Muscle of leg (tissue), 11 donors: Measurements from ENCODE around the gene CYP2W1. TPM values are rescaled to one million over a fixed set of nuclear protein-coding genes. Genes with fewer than 3 reads are reported as not detected.
"Not testable (repeated sequence)": the region's sequence is repeated elsewhere in the genome, so short reads cannot be mapped to it uniquely, and the experiment has no call there.

Experiments
- DNase-seq: peaks from one replicate; pipeline ENCODE4 v3.0.0; 2013
- H3K27ac ChIP-seq: one replicate; pipeline ENCODE4 v1.5.1; 2013; ENCODE audit warnings: mild to moderate bottlenecking, low read length, control low read depth
- H3K27me3 ChIP-seq: one replicate; pipeline ENCODE4 v1.6.1; 2013; ENCODE audit warnings: low read length; ENCODE audit not compliant: control insufficient read depth, insufficient read depth
- H3K36me3 ChIP-seq: one replicate; pipeline ENCODE4 v1.6.1; 2013; ENCODE audit warnings: low read length; ENCODE audit not compliant: control insufficient read depth, insufficient read depth
- H3K4me1 ChIP-seq: one replicate; pipeline ENCODE4 v1.6.1; 2013; ENCODE audit warnings: low read length; ENCODE audit not compliant: control insufficient read depth, insufficient read depth
- H3K4me3 ChIP-seq: one replicate; pipeline ENCODE4 v1.5.1; 2013; ENCODE audit warnings: low read length, control low read depth
- H3K9me3 ChIP-seq: replicated peaks from 2 replicates; pipeline ENCODE4 v1.6.1; 2013; ENCODE audit warnings: low read depth, low read length; ENCODE audit not compliant: control insufficient read depth
- WGBS: methylation state at CpG from one replicate; pipeline ENCODE4 v1.1.5; 2013; ENCODE audit warnings: missing lambda C conversion rate; ENCODE audit not compliant: insufficient coverage; 5-methylcytosine and 5-hydroxymethylcytosine counted together
- polyA plus RNA-seq, 8 donors: library from polyadenylated mRNA; unstranded; fragments of 120-200 nt; gene quantifications; one replicate each; pipeline versions ENCODE4 v1.2.1 to v1.2.3, GENCODE V29; 2013; ENCODE audit warnings: inconsistent platforms in 1 of 8, low replicate concordance in 1 of 8; ENCODE audit not compliant: insufficient read length in 8 of 8, insufficient read depth in 1 of 8
- total RNA-seq: library from RNA; stranded (reverse); fragments of 120-200 nt; gene quantifications from one replicate; pipeline ENCODE4 v1.2.4, GENCODE V29; 2013

CYP2W1 gene
- total and polyA plus RNA-seq, 9 donors = 0.62 to 26.3 (median 0.84) TPM

GRCh38 chr7:952548-953441 lies 30.2 kb upstream of the CYP2W1 start:
- no peaks in the 10 kb centered on the region for H3K36me3 ChIP-seq
- H3K27ac ChIP-seq = no peak overlapping the region
- H3K4me3 ChIP-seq = no peak overlapping the region
- 71% methylated on average over 11 of the region's 20 CpGs for WGBS
- no peaks in the 10 kb centered on the region for H3K9me3 ChIP-seq
- DNase-seq = no peak
- peaks cover 14% of the 10 kb centered on the region for H3K4me1 ChIP-seq
- peaks cover 37% of the 10 kb centered on the region for H3K27me3 ChIP-seq

- no peaks in the 10 kb centered on the region for H3K9me3 ChIP-seq
- WGBS = under 1% methylated on average over 64 of the region's 78 CpGs
- peaks cover 14% of the 10 kb centered on the region for H3K4me1 ChIP-seq
- peaks cover 37% of the 10 kb centered on the region for H3K27me3 ChIP-seq
- H3K36me3 ChIP-seq = no peaks in the 10 kb centered on the region
- H3K27ac ChIP-seq = no peak overlapping the region
- DNase-seq = peak; percentile 53
- H3K4me3 ChIP-seq = peak overlapping the region; percentile 17
These were observed 29.2 kb upstream of the CYP2W1 start for GRCh38 chr7:953547-954327.

DNA sequence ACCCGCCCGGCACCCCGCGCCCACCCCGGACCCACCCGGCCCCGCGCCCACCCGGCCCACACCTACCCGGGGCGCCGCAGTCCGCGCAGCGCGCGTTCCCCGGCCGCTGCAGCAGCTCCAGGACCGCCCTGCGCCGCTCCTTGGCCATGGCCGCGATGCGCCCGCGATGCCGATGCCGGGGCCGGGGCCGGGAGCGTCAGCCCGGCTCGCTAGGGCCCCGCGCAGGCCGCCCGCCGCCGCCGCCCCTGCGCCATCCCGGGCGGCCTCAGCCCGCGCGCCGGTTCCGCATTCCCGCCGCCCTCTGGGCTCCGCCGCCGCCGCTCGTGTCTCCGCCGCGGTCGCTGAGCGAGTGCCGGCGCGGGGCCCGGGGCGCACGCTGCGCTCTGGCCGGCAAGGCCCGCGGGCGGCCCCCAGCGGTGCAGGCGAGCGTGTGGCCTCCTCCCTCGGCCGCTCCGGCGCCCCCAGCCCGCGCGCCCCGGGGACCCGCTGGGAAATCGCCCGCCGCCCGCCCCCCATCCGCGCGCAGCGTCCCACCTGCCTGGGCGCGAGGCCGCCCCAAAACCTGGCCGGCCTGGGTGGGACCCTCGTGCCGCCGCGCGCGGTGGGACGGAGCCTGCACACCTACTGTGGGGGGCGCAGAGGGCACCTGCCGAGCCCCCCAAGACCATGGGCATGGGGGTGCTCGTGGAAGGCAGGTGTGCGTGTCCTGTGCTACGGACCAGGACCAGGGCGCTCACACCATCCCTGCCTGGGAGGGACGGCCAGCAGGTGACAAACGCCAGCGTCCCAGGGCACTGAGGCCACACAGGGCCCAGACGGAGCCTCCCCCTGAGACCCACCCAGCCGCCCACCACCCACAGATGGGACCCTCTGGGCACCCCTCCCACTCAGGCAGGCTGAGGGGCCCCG lies 28.4 kb upstream of the CYP2W1 start, which contains the start of gene ADAP1:
Gene ADAP1 (minus strand): TSS at position 351 of the 909 bp plus-strand sequence. CDS start 203 bp downstream, at position 148.
- Histone ChIP-seq H3K27ac (no peak within 1 kb of the TSS), H3K4me3 (peak within 1 kb of the TSS; percentile 17)

GRCh38 chr7:956031-956430 lies 26.9 kb upstream of the CYP2W1 start:
- DNase-seq = no peak
- Histone ChIP-seq H3K9me3 (no peaks in the 10 kb centered on the region), H3K27me3 (peaks cover 44% of the 10 kb centered on the region), H3K4me1 (peaks cover 14% of the 10 kb centered on the region), H3K36me3 (no peaks in the 10 kb centered on the region), H3K4me3 (no peak overlapping the region), H3K27ac (no peak overlapping the region)
- 72% methylated on average over 5 of the region's 10 CpGs for WGBS

More for the DNA sequence above, 28.4 kb upstream of the CYP2W1 start, which contains the start of gene ADAP1:
- peak; percentile 68 for DNase-seq
- WGBS = 8% methylated on average over 104 of the region's 115 CpGs
- no peaks in the 10 kb centered on the region for H3K36me3 ChIP-seq
- H3K9me3 ChIP-seq = no peaks in the 10 kb centered on the region
- peaks cover 14% of the 10 kb centered on the region for H3K4me1 ChIP-seq
- peaks cover 39% of the 10 kb centered on the region for H3K27me3 ChIP-seq

GRCh38 chr7:957418-958220 lies 25.4 kb upstream of the CYP2W1 start:
- peaks cover 41% of the 10 kb centered on the region for H3K27me3 ChIP-seq
- WGBS = 49% methylated on average over 25 of the region's 32 CpGs
- peak; percentile 42 for DNase-seq
- H3K27ac ChIP-seq = no peak overlapping the region
- H3K4me3 ChIP-seq = no peak overlapping the region
- no peaks in the 10 kb centered on the region for H3K36me3 ChIP-seq
- H3K9me3 ChIP-seq = no peaks in the 10 kb centered on the region
- H3K4me1 ChIP-seq = peaks cover 14% of the 10 kb centered on the region

GRCh38 chr7:958221-959200 lies 24.5 kb upstream of the CYP2W1 start:
- Histone ChIP-seq H3K36me3 (no peaks in the 10 kb centered on the region), H3K4me3 (no peak overlapping the region), H3K9me3 (no peaks in the 10 kb centered on the region), H3K4me1 (peaks cover 11% of the 10 kb centered on the region), H3K27me3 (peaks cover 38% of the 10 kb centered on the region), H3K27ac (no peak overlapping the region)
- DNase-seq = no peak
- 69% methylated on average over 28 of the region's 36 CpGs for WGBS

DNA sequence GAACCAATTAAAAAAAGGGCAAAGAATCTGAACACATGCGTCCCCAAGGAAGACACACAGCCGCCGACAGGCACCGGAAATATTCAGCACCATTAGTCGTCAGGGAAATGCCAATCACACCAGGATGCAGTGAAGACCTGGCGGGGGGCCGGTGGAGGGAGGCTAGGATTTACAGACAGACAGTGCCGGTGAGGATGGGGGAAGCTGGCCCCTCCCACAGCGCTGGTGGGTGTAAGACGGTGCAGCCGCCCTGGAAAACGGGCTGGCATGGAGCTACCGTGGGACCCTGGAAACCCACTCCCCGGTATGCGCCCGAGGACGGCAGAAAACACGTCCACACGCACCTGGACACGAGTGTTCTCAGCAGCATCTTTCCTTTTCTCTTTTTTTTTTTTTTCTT lies 23.7 kb upstream of the CYP2W1 start:
- Histone ChIP-seq H3K4me3 (no peak overlapping the region), H3K9me3 (no peaks in the 10 kb centered on the region), H3K27ac (no peak overlapping the region), H3K36me3 (no peaks in the 10 kb centered on the region), H3K27me3 (peaks cover 35% of the 10 kb centered on the region), H3K4me1 (peaks cover 14% of the 10 kb centered on the region)
- DNase-seq = no peak
- 68% methylated on average over 20 of the region's 20 CpGs for whole genome bisulfite sequencing

DNA sequence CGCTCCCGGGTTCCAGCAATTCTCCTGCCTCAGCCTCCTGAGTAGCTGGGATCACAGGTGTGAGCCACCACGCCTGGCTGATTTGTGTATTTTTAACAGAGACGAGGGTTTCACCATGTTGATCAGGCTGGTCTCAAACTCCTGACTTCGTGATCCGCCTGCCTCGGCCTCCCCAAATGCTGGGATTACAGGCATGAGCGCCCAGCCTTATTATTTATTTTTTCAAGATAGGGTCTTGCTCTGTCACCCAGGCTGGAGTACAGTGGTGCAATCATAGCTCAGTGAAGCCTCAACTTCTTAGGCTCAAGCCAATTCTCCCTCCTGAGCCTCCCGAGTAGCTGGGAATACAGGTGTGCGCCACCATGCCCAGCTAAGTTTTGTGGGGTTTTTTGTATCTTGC lies 23.2 kb upstream of the CYP2W1 start:
- Histone ChIP-seq H3K27me3 (peaks cover 34% of the 10 kb centered on the region), H3K4me1 (peaks cover 18% of the 10 kb centered on the region)
- H3K36me3 ChIP-seq, H3K4me3 ChIP-seq, H3K9me3 ChIP-seq, DNase-seq, H3K27ac ChIP-seq: not testable (repeated sequence)
- 95% methylated on average over 9 of the region's 10 CpGs for WGBS
